Measurements from ENCODE around the gene PLA2G4C. TPM values are rescaled to one million over a fixed set of nuclear protein-coding genes. Genes with fewer than 3 reads are reported as not detected.

PLA2G4C gene
- total RNA-seq, 1 donor from 2014 or later, result 14.7 TPM

DNA sequence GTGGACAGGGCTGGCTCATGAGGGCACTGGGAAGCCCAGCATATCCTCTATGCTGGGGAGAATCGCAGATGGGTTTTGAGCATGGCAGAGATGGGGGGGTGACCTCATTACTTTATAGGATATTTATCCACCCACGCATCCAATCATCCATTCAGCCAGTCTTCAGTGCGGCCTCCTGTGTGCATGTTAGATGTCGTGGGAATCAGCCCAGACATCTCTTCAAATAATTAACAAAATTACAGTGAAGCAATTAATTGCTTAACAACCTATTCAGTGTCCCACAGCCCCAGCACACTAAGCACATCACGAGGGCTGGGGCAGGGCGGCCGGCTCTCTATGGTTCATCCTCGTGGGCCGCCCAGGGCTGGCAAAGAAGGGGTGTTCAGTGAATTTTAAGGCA is 38.0 kb upstream of the PLA2G4C start:
- peaks cover 16% of the 10 kb centered on the region for H3K36me3 ChIP-seq
- intact Hi-C loops (cut with DNase I), result no loop called here
- H3K27me3 ChIP-seq, result no peaks in the 10 kb centered on the region
- no peaks in the 10 kb centered on the region for H3K9me3 ChIP-seq
- no peak for ATAC-seq
- DNase-seq, result no peak
- TF ChIP-seq, protein P1, sequence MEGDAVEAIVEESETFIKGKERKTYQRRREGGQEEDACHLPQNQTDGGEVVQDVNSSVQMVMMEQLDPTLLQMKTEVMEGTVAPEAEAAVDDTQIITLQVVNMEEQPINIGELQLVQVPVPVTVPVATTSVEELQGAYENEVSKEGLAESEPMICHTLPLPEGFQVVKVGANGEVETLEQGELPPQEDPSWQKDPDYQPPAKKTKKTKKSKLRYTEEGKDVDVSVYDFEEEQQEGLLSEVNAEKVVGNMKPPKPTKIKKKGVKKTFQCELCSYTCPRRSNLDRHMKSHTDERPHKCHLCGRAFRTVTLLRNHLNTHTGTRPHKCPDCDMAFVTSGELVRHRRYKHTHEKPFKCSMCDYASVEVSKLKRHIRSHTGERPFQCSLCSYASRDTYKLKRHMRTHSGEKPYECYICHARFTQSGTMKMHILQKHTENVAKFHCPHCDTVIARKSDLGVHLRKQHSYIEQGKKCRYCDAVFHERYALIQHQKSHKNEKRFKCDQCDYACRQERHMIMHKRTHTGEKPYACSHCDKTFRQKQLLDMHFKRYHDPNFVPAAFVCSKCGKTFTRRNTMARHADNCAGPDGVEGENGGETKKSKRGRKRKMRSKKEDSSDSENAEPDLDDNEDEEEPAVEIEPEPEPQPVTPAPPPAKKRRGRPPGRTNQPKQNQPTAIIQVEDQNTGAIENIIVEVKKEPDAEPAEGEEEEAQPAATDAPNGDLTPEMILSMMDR (IDR thresholded peaks at IDR 0.05), result no peak
- H3K4me3 ChIP-seq, result no peak overlapping the region
- no peaks in the 10 kb centered on the region for H3K4me1 ChIP-seq
- H3K27ac ChIP-seq, result no peak overlapping the region

DNA sequence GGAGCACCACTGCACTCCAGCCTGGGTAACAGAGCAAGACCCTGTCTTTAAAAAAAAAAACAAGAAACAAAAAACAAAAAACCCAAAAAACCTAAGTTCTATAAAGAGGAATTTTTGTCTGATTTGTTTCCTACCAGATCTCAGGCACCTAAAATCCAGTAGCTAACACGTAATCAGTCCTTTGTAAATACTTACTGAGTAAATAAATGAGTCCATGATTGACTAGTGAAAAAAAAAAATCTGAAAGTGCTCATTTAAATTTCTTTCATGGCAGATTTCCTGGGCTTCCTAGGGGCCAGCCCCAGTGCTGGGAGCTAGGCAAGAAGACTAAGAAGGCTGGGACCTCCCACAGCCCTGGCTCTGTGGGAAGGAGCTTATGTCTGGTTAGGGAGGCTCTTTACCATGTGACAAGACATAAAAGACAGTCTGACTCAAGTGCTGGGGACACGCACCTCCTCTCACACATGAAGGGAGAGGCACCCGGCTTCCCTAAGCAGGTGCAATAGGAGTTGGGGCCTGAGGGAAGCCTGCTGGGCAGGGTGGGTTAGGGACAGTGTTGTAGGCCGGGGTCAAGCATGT is 37.1 kb upstream of the PLA2G4C start:
- TF ChIP-seq, protein P1 (IDR thresholded peaks at IDR 0.05), result no peak
- intact Hi-C loops (cut with DNase I), result no loop called here
- H3K27me3 ChIP-seq, result no peaks in the 10 kb centered on the region
- no peaks in the 10 kb centered on the region for H3K9me3 ChIP-seq
- H3K27ac ChIP-seq, result no peak overlapping the region
- DNase-seq, result no peak
- ATAC-seq, result no peak
- peaks cover 20% of the 10 kb centered on the region for H3K36me3 ChIP-seq
- no peaks in the 10 kb centered on the region for H3K4me1 ChIP-seq
- no peak overlapping the region for H3K4me3 ChIP-seq

DNA sequence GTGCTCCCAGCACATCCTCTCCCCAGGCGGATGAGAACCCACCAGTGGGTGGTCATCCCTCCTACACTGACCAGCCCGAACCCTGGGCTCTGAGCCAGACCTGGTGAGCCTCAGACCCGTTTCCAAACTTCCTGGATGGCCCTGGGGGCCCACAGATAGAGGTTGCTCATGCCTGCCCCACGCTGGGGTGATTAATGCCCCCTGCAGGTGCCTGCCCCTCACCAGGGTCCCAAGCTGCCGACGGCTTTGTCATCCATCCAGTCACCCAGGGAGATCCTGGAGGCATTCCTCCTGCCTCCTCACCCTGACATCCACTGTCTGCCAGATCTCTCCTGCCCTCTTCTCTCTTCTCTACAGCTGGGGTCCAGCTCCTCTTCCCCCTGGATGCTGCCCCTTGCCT is 28.4 kb upstream of the PLA2G4C start:
- Histone ChIP-seq H3K36me3 (peaks cover 4% of the 10 kb centered on the region), H3K27me3 (no peaks in the 10 kb centered on the region), H3K4me1 (no peaks in the 10 kb centered on the region), H3K9me3 (no peaks in the 10 kb centered on the region), H3K4me3 (no peak overlapping the region), H3K27ac (no peak overlapping the region)
- DNase-seq (no peak), ATAC-seq (no peak)
- TF ChIP-seq, protein P1 (IDR thresholded peaks at IDR 0.05), result no peak
- intact Hi-C loops (cut with DNase I), result no loop called here

DNA sequence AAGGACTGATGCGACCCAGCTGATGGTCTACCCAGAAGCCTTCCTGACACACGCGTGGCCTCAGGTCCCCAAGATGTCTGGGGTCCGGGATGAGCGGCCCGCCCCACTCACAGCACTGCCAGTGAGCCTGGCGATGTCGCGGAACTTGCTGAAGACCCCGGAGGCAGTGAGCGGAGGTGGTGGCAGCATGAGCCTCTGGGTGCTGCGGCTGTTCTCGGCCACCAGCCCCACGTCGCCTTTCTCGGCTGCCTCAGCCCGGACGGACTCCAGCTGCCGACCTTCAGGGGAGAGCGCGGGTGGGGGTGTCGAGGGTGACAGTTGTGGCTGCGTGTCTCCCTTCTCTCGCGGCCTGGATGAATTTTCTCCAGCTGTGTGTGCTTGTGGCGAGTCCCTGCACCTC is 26.8 kb upstream of the PLA2G4C start:
- no peaks in the 10 kb centered on the region for H3K9me3 ChIP-seq
- DNase-seq (no peak), ATAC-seq (no peak)
- no peak overlapping the region for H3K4me3 ChIP-seq
- TF ChIP-seq, protein P1 (IDR thresholded peaks at IDR 0.05), result no peak
- H3K36me3 ChIP-seq, result no peaks in the 10 kb centered on the region
- no peak overlapping the region for H3K27ac ChIP-seq
- no peaks in the 10 kb centered on the region for H3K4me1 ChIP-seq
- H3K27me3 ChIP-seq, result no peaks in the 10 kb centered on the region
- intact Hi-C loops (cut with DNase I), result no loop called here

DNA sequence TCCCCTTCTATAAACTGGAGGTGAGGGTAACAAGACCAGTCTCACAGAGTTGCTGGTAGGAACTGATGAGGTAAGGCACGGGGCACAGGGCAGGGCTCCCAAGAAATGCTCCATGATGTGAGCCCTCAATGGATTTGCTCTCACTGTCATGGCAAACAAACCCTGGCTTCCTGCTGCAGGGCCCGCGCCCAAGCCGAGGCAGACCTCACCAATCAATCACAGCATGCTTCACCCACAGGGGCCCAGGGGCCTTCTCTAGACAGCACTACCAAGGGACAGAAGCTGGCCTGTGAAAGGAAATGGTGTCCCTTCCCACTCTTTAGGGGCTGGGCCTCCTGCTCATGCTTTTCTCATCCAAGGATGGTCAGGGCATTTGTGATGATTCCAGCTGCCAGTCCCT is 25.9 kb upstream of the PLA2G4C start:
- DNase-seq, result no peak

More for the DNA sequence above, 25.9 kb upstream of the PLA2G4C start:
- ATAC-seq, result no peak
- H3K27me3 ChIP-seq, result no peaks in the 10 kb centered on the region
- TF ChIP-seq, protein P1 (IDR thresholded peaks at IDR 0.05), result no peak
- no peak overlapping the region for H3K27ac ChIP-seq
- H3K4me3 ChIP-seq, result no peak overlapping the region
- no peaks in the 10 kb centered on the region for H3K36me3 ChIP-seq
- H3K4me1 ChIP-seq, result no peaks in the 10 kb centered on the region
- H3K9me3 ChIP-seq, result no peaks in the 10 kb centered on the region
- intact Hi-C loops (cut with DNase I), result no loop called here
